HAP-1 (cell line): ENCODE results near the gene NPM1.
A peak's percentile ranks its signal among the peaks of the same experiment; 100 is the strongest.
"Not testable (repeated sequence)": the region's sequence is repeated elsewhere in the genome, so short reads cannot be mapped to it uniquely, and the experiment has no call there.

Source experiments
- DNase-seq, 2 experiments: peaks; one replicate each; pipeline ENCODE4 v3.0.0-alpha.2; 2016 to 2020; ENCODE audit warnings: low spot score in 2 of 2
- H3K27me3 ChIP-seq: fragments of 250-450 bp; sonication (Bioruptor Pico); 2 replicates; pipeline ENCODE4 v1.5.1; 2020; ENCODE audit warnings: low read depth, mild to moderate bottlenecking, moderate library complexity
- H3K36me3 ChIP-seq: fragments of 250-450 bp; sonication (Bioruptor Pico); replicated peaks from 2 replicates; pipeline ENCODE4 v1.5.1; 2020; ENCODE audit warnings: mild to moderate bottlenecking
- H3K4me1 ChIP-seq: fragments of 250-450 bp; sonication (Bioruptor Pico); 2 replicates; pipeline ENCODE4 v1.5.1; 2020; ENCODE audit warnings: mild to moderate bottlenecking
- H3K4me3 ChIP-seq: fragments of 250-450 bp; sonication (Bioruptor Pico); 2 replicates; pipeline ENCODE4 v1.5.1; 2020; ENCODE audit warnings: mild to moderate bottlenecking, moderate library complexity
- H3K9me3 ChIP-seq: fragments of 250-450 bp; sonication (Bioruptor Pico); 2 replicates; pipeline ENCODE4 v1.5.1; 2020; ENCODE audit warnings: mild to moderate bottlenecking, moderate library complexity
- in situ Hi-C: fragments of 300-500 bp; cut with MboI; formaldehyde crosslinking; loops from 3 replicates; pipeline ENCODE4 v1.14.3; 2020; ENCODE audit warnings: low sequenced_read_pairs, inconsistent platforms, mixed read lengths

NPM1 gene

DNA sequence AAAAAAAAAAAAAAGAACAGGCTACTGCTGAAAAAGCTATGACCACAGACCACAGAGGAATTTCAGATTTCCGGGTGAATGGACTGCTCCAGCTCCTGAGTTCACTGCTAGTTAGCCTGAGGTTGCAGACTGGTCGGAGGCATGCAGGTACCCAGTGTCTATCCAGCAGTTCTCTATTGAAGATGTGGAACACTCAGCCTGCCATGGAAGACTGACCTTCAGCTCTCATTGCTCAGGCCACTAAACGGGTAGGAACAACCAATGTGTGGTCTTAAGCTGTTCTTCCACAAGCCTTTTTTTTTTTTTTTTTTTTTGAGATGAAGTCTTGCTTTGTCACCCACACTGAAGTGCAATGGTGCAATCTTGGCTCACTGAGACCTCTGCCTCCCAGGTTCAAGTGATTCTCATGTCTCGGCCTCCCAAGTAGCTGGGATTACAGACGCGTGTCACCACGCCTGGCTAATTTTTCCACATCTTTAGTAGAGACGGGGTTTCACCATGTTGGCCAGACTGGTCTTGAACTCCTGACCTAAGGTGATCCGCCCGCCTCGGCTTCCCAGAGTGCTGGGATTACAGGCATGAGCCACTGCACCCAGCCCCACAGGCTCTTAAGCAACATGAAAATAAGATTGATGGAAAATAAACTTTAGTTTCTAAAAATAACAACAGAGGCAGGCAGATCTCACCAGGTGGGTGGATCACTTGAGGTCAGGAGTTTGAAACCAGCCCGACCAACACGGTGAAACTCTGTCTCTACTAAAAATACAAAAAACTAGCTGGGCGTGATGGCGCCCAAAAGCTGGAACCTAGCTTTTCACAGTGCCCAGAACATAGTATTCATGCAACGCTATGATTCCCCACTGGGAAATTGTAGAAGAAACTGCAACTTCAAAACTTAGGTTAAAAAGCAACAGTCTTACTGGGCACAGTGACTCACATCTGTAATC lies 20.0 kb upstream of the NPM1 start:
- Histone ChIP-seq H3K4me1 (no peaks in the 10 kb centered on the region), H3K4me3 (no peak overlapping the region), H3K9me3 (no peaks in the 10 kb centered on the region), H3K27me3 (no peaks in the 10 kb centered on the region), H3K36me3 (no peaks in the 10 kb centered on the region)
- in situ Hi-C loops = no loop called here
- no peak for DNase-seq

DNA sequence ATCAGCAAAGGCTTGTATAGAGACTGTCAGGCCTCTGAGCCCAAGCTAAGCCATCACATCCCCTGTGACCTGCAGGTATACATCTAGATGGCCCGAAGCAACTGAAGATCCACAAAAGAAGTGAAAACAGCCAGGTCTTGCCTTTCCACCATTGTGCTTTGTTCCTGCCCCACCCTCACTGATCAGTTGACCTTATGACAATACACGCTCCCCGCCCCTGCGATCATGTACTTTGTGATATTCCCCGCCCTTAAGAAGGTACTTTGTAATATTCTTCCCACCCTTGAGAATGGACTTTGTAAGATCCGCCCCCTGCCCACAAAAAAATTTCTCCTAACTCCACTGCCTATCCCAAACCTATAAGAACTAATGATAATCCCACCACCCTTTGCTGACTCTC lies 18.6 kb upstream of the NPM1 start:
- Histone ChIP-seq H3K4me1 (no peaks in the 10 kb centered on the region), H3K4me3 (no peak overlapping the region), H3K27me3 (no peaks in the 10 kb centered on the region), H3K36me3 (no peaks in the 10 kb centered on the region), H3K9me3 (no peaks in the 10 kb centered on the region)
- no peak for DNase-seq
- in situ Hi-C loops = no loop called here

DNA sequence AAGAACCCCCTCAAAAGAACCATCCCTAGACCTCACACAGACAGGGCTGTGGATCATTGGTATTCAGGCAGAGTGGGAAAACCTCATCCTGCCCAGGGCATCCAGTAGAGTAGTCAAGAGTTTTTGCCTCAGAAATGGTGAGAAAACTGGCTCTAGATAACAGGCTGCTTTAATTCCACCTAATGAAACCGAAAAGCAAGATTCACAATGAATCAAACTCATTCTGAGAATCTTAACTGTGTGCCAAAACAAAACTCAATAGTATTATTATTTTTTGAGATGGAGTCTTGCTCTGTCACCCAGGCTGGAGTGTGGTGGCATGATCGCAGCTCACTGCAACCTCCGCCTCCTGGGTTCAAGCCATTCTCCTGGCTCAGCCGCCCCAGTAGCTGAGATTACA lies 17.8 kb upstream of the NPM1 start:
- Histone ChIP-seq H3K27me3 (no peaks in the 10 kb centered on the region), H3K4me1 (no peaks in the 10 kb centered on the region), H3K4me3 (no peak overlapping the region), H3K36me3 (no peaks in the 10 kb centered on the region), H3K9me3 (no peaks in the 10 kb centered on the region)
- no peak for DNase-seq
- in situ Hi-C loops = no loop called here

DNA sequence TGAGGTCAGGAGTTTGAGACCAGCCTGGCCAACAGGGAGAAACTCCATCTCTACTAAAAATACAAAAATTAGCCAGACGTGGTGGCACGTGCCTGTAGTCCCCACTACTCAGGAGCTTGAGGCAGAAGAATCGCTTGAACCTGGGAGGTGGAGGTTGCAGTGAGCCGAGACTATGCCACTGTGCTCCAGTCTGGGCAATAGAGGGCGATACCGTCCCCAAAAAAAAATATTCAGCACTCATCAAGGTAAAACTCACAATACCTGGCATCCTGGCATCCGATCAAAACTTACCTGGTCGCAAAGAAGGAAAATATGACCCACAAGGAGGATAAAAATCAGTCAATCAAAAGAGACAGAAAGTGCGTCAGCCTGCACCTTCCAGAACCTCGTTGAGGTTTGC lies 16.8 kb upstream of the NPM1 start:
- DNase-seq, H3K27me3 ChIP-seq, H3K4me3 ChIP-seq, H3K4me1 ChIP-seq, H3K9me3 ChIP-seq, H3K36me3 ChIP-seq, in situ Hi-C loops: not testable (repeated sequence)

DNA sequence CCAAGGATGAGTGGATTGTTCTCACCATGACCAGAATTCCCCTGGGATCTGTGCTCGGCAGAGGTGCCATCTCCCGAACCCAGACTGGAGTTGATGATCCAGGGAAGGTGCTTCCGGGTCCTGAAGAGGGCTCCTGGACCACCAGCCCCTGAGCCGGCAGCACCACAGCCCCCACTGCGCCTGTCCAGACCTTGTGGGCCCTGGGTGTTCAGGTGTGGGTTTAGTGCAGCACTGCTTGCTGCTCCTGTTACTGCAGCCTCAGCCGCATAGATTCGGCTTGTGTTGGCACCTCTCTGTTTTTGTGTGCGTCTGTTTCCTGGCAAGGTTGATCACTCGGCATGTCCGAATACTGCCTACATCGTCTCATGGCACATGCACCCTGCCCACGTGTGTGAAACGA lies 16.3 kb upstream of the NPM1 start:
- Histone ChIP-seq H3K4me1 (no peaks in the 10 kb centered on the region), H3K27me3 (no peaks in the 10 kb centered on the region), H3K36me3 (no peaks in the 10 kb centered on the region), H3K4me3 (no peak overlapping the region), H3K9me3 (no peaks in the 10 kb centered on the region)
- DNase-seq = no peak
- in situ Hi-C loops = no loop called here

DNA sequence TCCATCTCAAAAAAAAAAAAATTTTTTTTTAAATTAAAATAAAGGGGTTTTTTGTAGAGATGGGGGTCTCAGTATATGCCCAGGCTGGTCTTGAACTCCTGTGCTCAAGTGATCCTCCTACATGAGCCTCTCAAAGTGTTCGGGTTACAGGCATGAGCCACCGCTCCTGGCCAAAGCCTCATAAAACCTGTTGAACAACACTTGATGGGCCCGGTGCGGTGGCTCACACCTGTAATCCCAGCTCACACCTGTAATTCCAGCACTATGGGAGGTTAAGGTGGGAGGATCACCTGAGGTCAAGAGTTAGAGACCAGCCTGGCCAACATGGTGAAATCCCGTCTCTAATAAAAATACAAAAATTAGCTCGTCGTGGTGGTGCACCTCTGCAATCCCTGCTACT lies 7.7 kb upstream of the NPM1 start:
- Histone ChIP-seq H3K27me3 (peaks cover 2% of the 10 kb centered on the region; the same call in 1 of the 2 replicates), H3K4me3 (no peak overlapping the region), H3K36me3 (no peaks in the 10 kb centered on the region), H3K4me1 (no peaks in the 10 kb centered on the region), H3K9me3 (no peaks in the 10 kb centered on the region)
- in situ Hi-C loops = no loop called here
- DNase-seq = no peak

DNA sequence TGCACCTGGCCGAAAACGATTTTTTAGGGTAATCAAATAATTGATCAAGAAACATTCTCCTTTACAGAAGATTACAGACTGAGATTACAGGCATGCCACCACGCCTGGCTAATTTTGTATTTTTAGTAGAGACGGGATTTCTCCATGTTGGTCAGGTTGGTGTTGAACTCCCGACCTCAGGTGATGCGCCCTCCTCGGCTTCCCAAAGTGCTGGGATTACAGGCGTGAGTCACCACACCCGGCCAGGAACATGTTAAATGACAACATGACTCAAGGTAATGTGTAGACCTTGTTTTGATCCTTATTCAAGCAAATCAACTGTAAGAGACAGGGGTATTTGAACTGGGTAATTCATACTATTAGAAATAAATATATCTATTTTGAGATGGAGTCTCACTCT lies 3.2 kb upstream of the NPM1 start:
- H3K9me3 ChIP-seq, in situ Hi-C loops, H3K4me1 ChIP-seq, H3K27me3 ChIP-seq, H3K4me3 ChIP-seq, DNase-seq: not testable (repeated sequence)
- H3K36me3 ChIP-seq = peaks cover 17% of the 10 kb centered on the region

DNA sequence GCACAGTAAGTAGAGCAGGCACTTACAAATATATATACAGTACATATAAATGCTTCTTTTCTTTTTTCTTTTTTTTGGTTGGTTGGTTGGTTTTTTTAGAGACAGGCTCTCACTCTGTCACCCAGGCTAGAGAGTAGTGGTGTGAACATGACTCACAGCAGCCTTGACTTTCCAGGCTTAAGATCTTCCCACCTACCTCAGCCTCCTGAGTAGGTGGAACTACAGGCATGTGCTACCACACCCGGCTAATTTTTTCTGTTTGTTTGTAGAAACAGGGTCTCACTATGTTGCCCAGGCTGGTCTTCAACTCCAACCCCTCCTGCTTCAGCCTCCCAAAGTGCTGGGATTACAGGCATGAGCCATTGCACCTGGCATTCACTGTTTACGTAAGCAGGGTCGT lies 2.6 kb upstream of the NPM1 start:
- H3K9me3 ChIP-seq, H3K4me3 ChIP-seq, DNase-seq, H3K4me1 ChIP-seq, in situ Hi-C loops, H3K27me3 ChIP-seq: not testable (repeated sequence)
- peaks cover 22% of the 10 kb centered on the region for H3K36me3 ChIP-seq

DNA sequence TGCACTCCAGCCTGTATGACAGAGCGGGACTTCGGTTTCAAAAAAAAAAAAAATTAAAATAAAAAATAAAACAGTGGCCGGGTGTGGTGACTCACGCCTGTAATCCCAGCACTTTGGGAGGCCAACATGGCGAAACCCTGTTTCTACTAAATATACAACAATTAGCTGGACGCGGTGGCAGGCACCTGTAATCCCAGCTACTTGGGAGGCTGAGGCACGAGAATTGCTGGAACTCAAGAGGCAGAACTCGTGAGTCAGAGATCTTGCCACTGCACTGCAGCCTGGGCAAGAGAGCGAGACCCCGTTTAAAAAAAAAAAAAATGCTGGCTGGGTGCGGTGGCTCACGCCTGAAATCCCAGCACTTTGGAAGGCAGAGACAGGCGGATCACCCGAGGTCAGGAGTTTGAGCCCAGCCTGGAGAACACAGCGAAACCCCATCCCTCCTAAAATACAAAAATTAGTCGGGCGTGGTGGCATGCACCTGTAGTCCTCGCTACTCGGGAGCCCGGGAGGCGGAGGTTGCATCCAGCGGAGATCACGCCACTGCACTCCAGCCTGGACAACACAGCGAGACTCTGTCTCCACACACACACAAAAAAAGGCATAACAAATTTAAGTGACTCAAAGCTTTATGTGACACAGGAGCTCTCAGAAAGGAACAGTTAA lies 1.5 kb upstream of the NPM1 start:
- Histone ChIP-seq H3K4me1 (peaks cover 8% of the 10 kb centered on the region), H3K27me3 (peaks cover 2% of the 10 kb centered on the region; the same call in 1 of the 2 replicates), H3K9me3 (no peaks in the 10 kb centered on the region), H3K36me3 (peaks cover 34% of the 10 kb centered on the region), H3K4me3 (no peak overlapping the region)
- in situ Hi-C loops = no loop called here
- DNase-seq = no peak

DNA sequence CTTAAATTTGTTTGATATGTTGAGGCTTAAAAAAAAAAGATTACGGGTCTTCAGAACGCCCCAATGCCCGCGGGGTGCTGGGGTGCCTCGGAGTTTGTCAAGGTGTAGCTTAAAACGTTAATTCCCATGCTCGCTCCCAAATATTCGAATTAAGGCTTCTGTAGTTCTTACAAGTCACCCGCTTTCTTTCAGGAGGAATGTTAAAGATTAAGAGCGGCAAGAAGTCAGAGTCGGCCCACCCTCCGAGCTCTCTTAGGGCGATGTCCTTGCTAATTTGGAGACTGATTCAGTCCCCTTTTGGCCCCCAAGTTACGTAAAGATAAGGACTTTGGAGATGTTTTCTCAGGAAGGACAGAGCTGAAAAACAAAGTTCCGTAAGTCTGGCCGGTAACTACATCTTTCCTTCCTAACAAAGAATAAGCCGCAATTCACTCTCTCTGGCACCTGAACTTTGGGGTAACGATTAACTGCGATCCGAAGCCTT lies 746 bp upstream of the NPM1 start:
- DNase-seq = no peak

DNA sequence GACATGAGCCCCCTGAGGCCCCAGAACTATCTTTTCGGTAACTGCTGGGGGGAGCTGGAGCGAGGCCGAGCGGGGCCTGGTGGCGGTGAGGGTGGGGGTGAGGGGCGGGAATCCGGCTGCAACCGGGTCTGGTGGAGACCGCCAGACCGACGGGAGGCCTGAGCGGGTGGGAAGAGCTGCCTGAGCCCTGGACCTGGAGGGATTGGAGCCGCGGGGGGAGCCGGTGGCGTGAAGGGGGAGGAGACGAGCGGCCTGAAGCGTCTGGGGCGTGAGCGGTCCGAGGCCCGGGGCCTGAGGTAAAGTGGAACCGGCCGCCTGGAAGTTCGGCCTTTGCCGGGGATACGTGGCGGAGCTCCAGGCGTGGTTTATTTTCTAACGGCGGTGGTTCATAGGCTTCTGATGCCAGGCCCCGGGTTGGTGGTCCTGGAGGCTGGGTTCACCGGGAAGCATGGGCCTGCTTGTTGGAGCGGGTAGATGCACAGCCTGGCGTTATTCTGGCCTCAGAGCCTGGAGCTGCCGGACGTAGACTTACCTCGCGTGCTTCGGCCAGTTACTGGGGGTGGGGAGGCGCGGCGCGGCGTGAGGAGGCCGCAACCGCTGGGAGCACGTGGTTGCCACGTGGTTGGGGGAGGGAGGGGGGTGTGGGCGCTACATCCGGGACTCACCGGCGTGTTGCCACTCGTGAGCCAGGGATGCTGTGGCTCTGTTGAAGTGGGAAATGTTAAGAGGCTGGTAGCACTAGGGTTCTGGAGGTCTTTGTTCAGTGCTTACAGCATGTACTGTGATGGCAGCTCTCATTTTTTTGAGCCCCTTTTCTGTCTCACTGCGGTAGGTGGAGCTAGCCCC lies 544 bp downstream of the NPM1 start:
- Histone ChIP-seq H3K9me3 (no peaks in the 10 kb centered on the region), H3K4me3 (peak overlapping the region; percentile 97), H3K4me1 (peaks cover 17% of the 10 kb centered on the region), H3K27me3 (no peaks in the 10 kb centered on the region), H3K36me3 (peaks cover 54% of the 10 kb centered on the region)
- DNase-seq = peak; percentile 57 to 88
- in situ Hi-C loops = no loop called here

More for the DNA sequence above, 746 bp upstream of the NPM1 start:
- no peaks in the 10 kb centered on the region for H3K9me3 ChIP-seq
- in situ Hi-C loops = no loop called here
- H3K4me3 ChIP-seq = peak overlapping the region; percentile 97
- H3K4me1 ChIP-seq = peaks cover 14% of the 10 kb centered on the region
- peaks cover 41% of the 10 kb centered on the region for H3K36me3 ChIP-seq
- peaks cover 2% of the 10 kb centered on the region; the same call in 1 of the 2 replicates for H3K27me3 ChIP-seq

DNA sequence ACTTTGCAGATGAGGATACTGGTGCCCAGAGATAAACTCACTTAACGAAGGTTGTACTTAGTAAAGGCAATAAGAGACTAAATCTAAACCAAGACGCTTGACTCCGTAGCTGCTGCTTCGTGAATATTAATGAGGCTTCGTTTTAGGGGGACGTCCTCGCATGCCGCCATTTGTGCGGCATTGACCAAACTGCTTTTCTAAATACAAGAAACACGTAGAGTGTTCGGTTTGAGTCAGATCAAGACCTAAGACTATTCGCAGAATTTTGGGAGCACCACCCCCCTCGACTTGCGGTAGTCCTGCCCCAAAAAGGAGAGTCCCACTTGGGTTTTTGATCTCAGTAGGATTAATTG lies 1.1 kb downstream of the NPM1 start:
- no peaks in the 10 kb centered on the region for H3K27me3 ChIP-seq
- H3K4me1 ChIP-seq = peaks cover 17% of the 10 kb centered on the region
- peak overlapping the region; percentile 97 for H3K4me3 ChIP-seq
- DNase-seq = peak; percentile 19 to 30
- no peaks in the 10 kb centered on the region for H3K9me3 ChIP-seq
- peaks cover 60% of the 10 kb centered on the region for H3K36me3 ChIP-seq
- in situ Hi-C loops = no loop called here

DNA sequence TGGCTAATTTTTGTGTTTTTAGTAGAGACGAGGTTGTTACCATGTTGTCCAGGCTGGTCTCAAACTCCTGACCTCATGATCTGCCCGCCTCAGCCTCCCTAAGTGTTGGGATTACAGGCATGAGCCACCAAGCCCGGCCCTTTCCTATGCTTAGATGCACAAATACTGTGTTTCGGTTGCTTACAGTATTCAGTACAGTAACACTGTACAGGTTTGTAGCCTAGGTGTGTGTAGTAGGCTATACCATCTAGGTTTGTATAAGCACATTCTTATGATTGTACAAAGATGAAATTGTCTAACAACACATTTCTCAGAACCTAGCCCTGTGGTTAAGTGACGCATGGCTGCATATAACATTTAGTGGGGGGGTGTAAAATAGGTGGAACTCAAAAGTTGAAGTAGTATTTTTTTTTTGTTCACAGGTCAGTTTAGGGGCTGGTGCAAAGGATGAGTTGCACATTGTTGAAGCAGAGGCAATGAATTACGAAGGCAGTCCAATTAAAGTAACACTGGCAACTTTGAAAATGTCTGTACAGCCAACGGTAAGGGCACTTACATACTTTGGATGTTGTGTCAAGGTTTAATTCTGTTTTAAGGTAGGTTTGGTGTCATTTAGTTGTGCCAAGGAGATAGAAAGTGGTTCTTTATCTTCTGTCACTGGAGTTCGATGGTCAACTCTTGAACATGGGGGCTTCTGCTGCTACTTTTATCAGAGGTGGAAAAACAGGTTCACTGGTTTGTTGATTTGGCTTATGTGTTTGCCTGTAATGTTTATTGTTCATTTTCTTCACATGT lies 3.4 kb downstream of the NPM1 start:
- Histone ChIP-seq H3K9me3 (no peaks in the 10 kb centered on the region), H3K4me1 (peaks cover 17% of the 10 kb centered on the region), H3K27me3 (no peaks in the 10 kb centered on the region), H3K4me3 (peak overlapping the region; percentile 97), H3K36me3 (peaks cover 82% of the 10 kb centered on the region)
- no peak for DNase-seq
- in situ Hi-C loops = no loop called here
